G401 (cell line): ENCODE data around the gene PDZD4. TPM values are rescaled to one million over a fixed set of nuclear protein-coding genes. Genes with fewer than 3 reads are reported as not detected.

Source experiments
- DNase-seq: peaks from one replicate; pipeline ENCODE4 v3.0.0-alpha.2; 2015; ENCODE audit warnings: low spot score
- in situ Hi-C: cut with HindIII; loops from 2 replicates; pipeline ENCODE4 v1.10.0; 2016; ENCODE audit warnings: low sequenced_read_pairs, mixed read lengths
- total RNA-seq: library from RNA; depleted of rRNA; stranded (reverse); fragments of >200 nt; shearing (Covaris generic); gene quantifications from 2 replicates; pipeline ENCODE4 v1.2.3, GENCODE V29; 2014

The PDZD4 gene
- total RNA-seq, 1 experiment from 2014 or later = 15.6 TPM

- in situ Hi-C loops = no loop called here
- no peak for DNase-seq
Measured at GRCh38 chrX:153816831-153817690, 13.3 kb downstream of the PDZD4 start.

GRCh38 chrX:153814591-153815315 lies 15.6 kb downstream of the PDZD4 start:
- no peak for DNase-seq

GRCh38 chrX:153813161-153813560 lies 17.2 kb downstream of the PDZD4 start:
- in situ Hi-C loops = no loop called here
- DNase-seq = no peak

More at GRCh38 chrX:153814591-153815315, 15.6 kb downstream of the PDZD4 start:
- in situ Hi-C loops = no loop called here

GRCh38 chrX:153812220-153812619 lies 18.1 kb downstream of the PDZD4 start:
- DNase-seq = peak; percentile 61
- in situ Hi-C loops = no loop called here

- in situ Hi-C loops = no loop called here
- no peak for DNase-seq
Measured at GRCh38 chrX:153807976-153808375, 22.4 kb downstream of the PDZD4 start.

GRCh38 chrX:153806999-153807575 lies 23.3 kb downstream of the PDZD4 start:
- DNase-seq = no peak
- in situ Hi-C loops = no loop called here

GRCh38 chrX:153805436-153805835 lies 24.9 kb downstream of the PDZD4 start:
- in situ Hi-C loops = no loop called here
- DNase-seq = no peak

GRCh38 chrX:153804621-153805020 lies 25.7 kb downstream of the PDZD4 start:
- in situ Hi-C loops = no loop called here
- DNase-seq = no peak

GRCh38 chrX:153804100-153804595 lies 26.2 kb downstream of the PDZD4 start:
- in situ Hi-C loops = no loop called here
- no peak for DNase-seq

- DNase-seq = no peak
- in situ Hi-C loops = no loop called here
Measured at GRCh38 chrX:153803211-153804099, 26.9 kb downstream of the PDZD4 start.

- no peak for DNase-seq
- in situ Hi-C loops = no loop called here
Measured at GRCh38 chrX:153802513-153803045, 27.8 kb downstream of the PDZD4 start.

GRCh38 chrX:153801669-153802068 lies 28.7 kb downstream of the PDZD4 start:
- no peak for DNase-seq
- in situ Hi-C loops = no loop called here

GRCh38 chrX:153800746-153801145 lies 29.6 kb downstream of the PDZD4 start:
- in situ Hi-C loops = no loop called here
- no peak for DNase-seq

- peak; percentile 50 for DNase-seq
- in situ Hi-C loops = no loop called here
Measured at GRCh38 chrX:153800177-153800722, 30.1 kb downstream of the PDZD4 start.

GRCh38 chrX:153799326-153799725 lies 31.0 kb downstream of the PDZD4 start:
- in situ Hi-C loops = no loop called here
- no peak for DNase-seq

- no peak for DNase-seq
- in situ Hi-C loops = no loop called here
Measured at GRCh38 chrX:153797415-153798015, 32.8 kb downstream of the PDZD4 start.

GRCh38 chrX:153794897-153795816 lies 35.2 kb downstream of the PDZD4 start:
- no peak for DNase-seq

More at GRCh38 chrX:153794897-153795816, 35.2 kb downstream of the PDZD4 start:
- in situ Hi-C loops = no loop called here
